ENCODE measurements around the gene EXOC4.

- no peak for TF ChIP-seq CTCF (IDR thresholded peaks at IDR 0.05; ENCODE audit: low read depth, low read length, poor library complexity, severe bottlenecking)
- no peak for TF ChIP-seq EZH2phosphoT487 (IDR thresholded peaks at IDR 0.05; ENCODE audit: borderline replicate concordance, low read length)
Measured at GRCh38 chr7:133839121-133839520, 586.2 kb downstream of the EXOC4 start.

Data from DOHH2 (cell line).